ENCODE measurements around the gene DNAL4. TPM values are rescaled to one million over a fixed set of nuclear protein-coding genes. Genes with fewer than 3 reads are reported as not detected.

Gene DNAL4
- total and polyA plus RNA-seq, 2 donors (not counting 3 experiments of a cell fraction or from before 2014, with no cell fraction given): 12.9 to 22.7 TPM

GRCh38 chr22:38751066-38751421 lies 42.9 kb downstream of the DNAL4 start:
- dilution Hi-C loops (cut with MboI; ENCODE audit: extremely low pct_ligation_motif_present, low sequenced_read_pairs): no loop called here
- no peaks in the 10 kb centered on the region for H4K20me1 ChIP-seq (replicated peaks; ENCODE audit: control insufficient read depth, extremely low read depth, insufficient read depth, low read length)
- H3K9me1 ChIP-seq (replicated peaks; ENCODE audit: control insufficient read depth, extremely low read depth, insufficient read depth, low read length): no peaks in the 10 kb centered on the region
- no peak overlapping the region for H3K4me2 ChIP-seq (ENCODE audit: insufficient read depth, low read length)
- no peak overlapping the region for H3K4me3 ChIP-seq (replicated peaks in 1 of 3; ENCODE audit: insufficient read depth in 1 of 3, low read depth in 1 of 3, low read length in 3 of 3)
- DNase-seq (ENCODE audit: low read depth, low spot score): no peak
- peaks cover 10 to 37% of the 10 kb centered on the region in 2 experiments for H3K36me3 ChIP-seq (ENCODE audit: control insufficient read depth in 2 of 2, extremely low read depth in 1 of 2, insufficient read depth in 2 of 2, low read length in 2 of 2)
- no peak overlapping the region for H2AFZ ChIP-seq (ENCODE audit: low read depth, low read length)
- H3K9me3 ChIP-seq (replicated peaks; ENCODE audit: control insufficient read depth, insufficient read depth, low read length): no peaks in the 10 kb centered on the region
- TF ChIP-seq CTCF (IDR thresholded peaks at IDR 0.05; ENCODE audit: extremely low read depth in 1 of 2, insufficient read depth in 1 of 2, low read depth in 1 of 2, low read length in 2 of 2): no peak
- BruUV-seq (replicated peaks): no TSS peak
- no peak overlapping the region for H3K9ac ChIP-seq (replicated peaks; ENCODE audit: extremely low read depth, insufficient read depth, low read length)
- H3K27ac ChIP-seq (ENCODE audit: insufficient read depth, low read depth, low read length): no peak overlapping the region
- FAIRE-seq: no peak
- POLR2A ChIA-PET: no interaction called here
- CTCF ChIA-PET: no interaction called here
- intact Hi-C loops (cut with micrococcal nuclease): no loop called here
- no peaks in the 10 kb centered on the region for H3K27me3 ChIP-seq (ENCODE audit: control insufficient read depth in 2 of 2, insufficient read depth in 2 of 2, low read length in 2 of 2)
- peaks cover 14% of the 10 kb centered on the region for H3K79me2 ChIP-seq (ENCODE audit: control insufficient read depth, insufficient read depth, low read length)
- H3K4me1 ChIP-seq (ENCODE audit: control insufficient read depth, extremely low read depth, insufficient read depth, low read length): peaks cover 12% of the 10 kb centered on the region

GRCh38 chr22:38750638-38751037 lies 43.3 kb downstream of the DNAL4 start:
- H3K27ac ChIP-seq (ENCODE audit: insufficient read depth, low read depth, low read length): no peak overlapping the region
- POLR2A ChIA-PET: no interaction called here
- H2AFZ ChIP-seq (ENCODE audit: low read depth, low read length): no peak overlapping the region
- peaks cover 10 to 38% of the 10 kb centered on the region in 2 experiments for H3K36me3 ChIP-seq (ENCODE audit: control insufficient read depth in 2 of 2, extremely low read depth in 1 of 2, insufficient read depth in 2 of 2, low read length in 2 of 2)
- no peaks in the 10 kb centered on the region for H3K27me3 ChIP-seq (ENCODE audit: control insufficient read depth in 2 of 2, insufficient read depth in 2 of 2, low read length in 2 of 2)
- CTCF ChIA-PET: no interaction called here
- H3K79me2 ChIP-seq (ENCODE audit: control insufficient read depth, insufficient read depth, low read length): peaks cover 14% of the 10 kb centered on the region
- no peak overlapping the region for H3K4me2 ChIP-seq (ENCODE audit: insufficient read depth, low read length)
- H3K9me1 ChIP-seq (replicated peaks; ENCODE audit: control insufficient read depth, extremely low read depth, insufficient read depth, low read length): no peaks in the 10 kb centered on the region
- dilution Hi-C loops (cut with MboI; ENCODE audit: extremely low pct_ligation_motif_present, low sequenced_read_pairs): no loop called here
- intact Hi-C loops (cut with micrococcal nuclease): no loop called here
- TF ChIP-seq JUN (IDR thresholded peaks at IDR 0.05; ENCODE audit: borderline replicate concordance, insufficient read depth, insufficient read length, low read depth) (no peak), POLR2AphosphoS5 (IDR thresholded peaks at IDR 0.05; ENCODE audit: insufficient read depth, low read depth, low read length) (no peak), FOS (IDR thresholded peaks at IDR 0.05; ENCODE audit: borderline replicate concordance, insufficient read depth, low read length) (no peak), MAX (IDR thresholded peaks at IDR 0.05; ENCODE audit: insufficient read depth, insufficient read length) (no peak), POLR2A (IDR thresholded peaks at IDR 0.05; ENCODE audit: low read depth, low read length) (no peak), EZH2 (IDR thresholded peaks at IDR 0.05; ENCODE audit: borderline replicate concordance, low read depth, low read length, severe bottlenecking) (no peak), CTCF (IDR thresholded peaks at IDR 0.05; ENCODE audit: extremely low read depth in 1 of 2, insufficient read depth in 1 of 2, low read depth in 1 of 2, low read length in 2 of 2) (no peak), MYC (IDR thresholded peaks at IDR 0.05; ENCODE audit: low read depth, low read length) (no peak), GATA2 (IDR thresholded peaks at IDR 0.05; ENCODE audit: insufficient read depth, insufficient read length, low read depth, low read length) (no peak)
- H4K20me1 ChIP-seq (replicated peaks; ENCODE audit: control insufficient read depth, extremely low read depth, insufficient read depth, low read length): no peaks in the 10 kb centered on the region
- no peak overlapping the region for H3K9ac ChIP-seq (replicated peaks; ENCODE audit: extremely low read depth, insufficient read depth, low read length)
- no peak for FAIRE-seq
- DNase-seq (ENCODE audit: low read depth, low spot score): no peak
- no TSS peak for BruUV-seq (replicated peaks)
- H3K9me3 ChIP-seq (replicated peaks; ENCODE audit: control insufficient read depth, insufficient read depth, low read length): no peaks in the 10 kb centered on the region
- no peak overlapping the region for H3K4me3 ChIP-seq (replicated peaks in 1 of 3; ENCODE audit: insufficient read depth in 1 of 3, low read depth in 1 of 3, low read length in 3 of 3)
- peaks cover 12% of the 10 kb centered on the region for H3K4me1 ChIP-seq (ENCODE audit: control insufficient read depth, extremely low read depth, insufficient read depth, low read length)
